Ishikawa (cell line): ENCODE data around the gene SGCD.

ENCODE experiments used
- EGR1 ChIP-seq: IDR thresholded peaks from 2 replicates; pipeline ENCODE4 v1.6.1; 2012
- EP300 ChIP-seq: IDR thresholded peaks from 2 replicates; pipeline ENCODE4 v1.6.1; 2012; ENCODE audit warnings: borderline replicate concordance
- NFIC ChIP-seq: IDR thresholded peaks from 2 replicates; pipeline ENCODE4 v1.6.1; 2012
- RAD21 ChIP-seq: IDR thresholded peaks from 2 replicates; pipeline ENCODE4 v1.6.1; 2012; ENCODE audit warnings: low read depth
- TAF1 ChIP-seq: IDR thresholded peaks from 2 replicates; pipeline ENCODE4 v1.6.1; 2012; ENCODE audit warnings: low read depth, mild to moderate bottlenecking
- YY1 ChIP-seq: IDR thresholded peaks from 2 replicates; pipeline ENCODE4 v1.6.1; 2012; ENCODE audit warnings: low read depth
- TF ChIP-seq, protein P1 (sequence below): IDR thresholded peaks from 2 replicates; pipeline ENCODE4 v1.6.1; 2012; ENCODE audit warnings: low read depth, mild to moderate bottlenecking
- TF ChIP-seq, protein P2 (sequence below): IDR thresholded peaks from 2 replicates; pipeline ENCODE4 v1.6.1; 2012
- TF ChIP-seq, protein P3 (sequence below): IDR thresholded peaks from 2 replicates; pipeline ENCODE4 v1.6.1; 2012

DNA sequence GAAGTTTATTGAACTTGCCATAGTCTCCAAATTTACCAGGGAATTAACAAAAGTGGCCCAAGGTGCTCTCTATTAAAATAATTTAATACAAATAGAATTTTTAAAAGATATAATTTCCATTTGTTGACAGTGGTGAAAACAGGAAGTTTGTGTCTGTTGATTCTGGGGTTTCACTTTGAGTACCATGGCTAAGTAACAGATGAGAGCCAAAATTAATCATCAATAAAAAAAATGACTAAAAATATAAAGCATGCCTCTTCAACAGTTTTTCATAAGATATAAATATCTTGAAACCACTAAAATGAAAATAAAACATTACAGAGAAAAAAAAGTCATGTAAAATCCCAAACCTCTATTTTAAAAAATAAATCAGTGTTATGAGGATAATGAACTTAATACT lies 49.8 kb downstream of the SGCD start:
- TF ChIP-seq RAD21 (no peak), NFIC (no peak), EP300 (no peak), TAF1 (no peak), EGR1 (no peak), YY1 (no peak)
- TF ChIP-seq, protein P1, sequence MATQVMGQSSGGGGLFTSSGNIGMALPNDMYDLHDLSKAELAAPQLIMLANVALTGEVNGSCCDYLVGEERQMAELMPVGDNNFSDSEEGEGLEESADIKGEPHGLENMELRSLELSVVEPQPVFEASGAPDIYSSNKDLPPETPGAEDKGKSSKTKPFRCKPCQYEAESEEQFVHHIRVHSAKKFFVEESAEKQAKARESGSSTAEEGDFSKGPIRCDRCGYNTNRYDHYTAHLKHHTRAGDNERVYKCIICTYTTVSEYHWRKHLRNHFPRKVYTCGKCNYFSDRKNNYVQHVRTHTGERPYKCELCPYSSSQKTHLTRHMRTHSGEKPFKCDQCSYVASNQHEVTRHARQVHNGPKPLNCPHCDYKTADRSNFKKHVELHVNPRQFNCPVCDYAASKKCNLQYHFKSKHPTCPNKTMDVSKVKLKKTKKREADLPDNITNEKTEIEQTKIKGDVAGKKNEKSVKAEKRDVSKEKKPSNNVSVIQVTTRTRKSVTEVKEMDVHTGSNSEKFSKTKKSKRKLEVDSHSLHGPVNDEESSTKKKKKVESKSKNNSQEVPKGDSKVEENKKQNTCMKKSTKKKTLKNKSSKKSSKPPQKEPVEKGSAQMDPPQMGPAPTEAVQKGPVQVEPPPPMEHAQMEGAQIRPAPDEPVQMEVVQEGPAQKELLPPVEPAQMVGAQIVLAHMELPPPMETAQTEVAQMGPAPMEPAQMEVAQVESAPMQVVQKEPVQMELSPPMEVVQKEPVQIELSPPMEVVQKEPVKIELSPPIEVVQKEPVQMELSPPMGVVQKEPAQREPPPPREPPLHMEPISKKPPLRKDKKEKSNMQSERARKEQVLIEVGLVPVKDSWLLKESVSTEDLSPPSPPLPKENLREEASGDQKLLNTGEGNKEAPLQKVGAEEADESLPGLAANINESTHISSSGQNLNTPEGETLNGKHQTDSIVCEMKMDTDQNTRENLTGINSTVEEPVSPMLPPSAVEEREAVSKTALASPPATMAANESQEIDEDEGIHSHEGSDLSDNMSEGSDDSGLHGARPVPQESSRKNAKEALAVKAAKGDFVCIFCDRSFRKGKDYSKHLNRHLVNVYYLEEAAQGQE: no peak
- TF ChIP-seq, protein P2, sequence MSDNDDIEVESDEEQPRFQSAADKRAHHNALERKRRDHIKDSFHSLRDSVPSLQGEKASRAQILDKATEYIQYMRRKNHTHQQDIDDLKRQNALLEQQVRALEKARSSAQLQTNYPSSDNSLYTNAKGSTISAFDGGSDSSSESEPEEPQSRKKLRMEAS: no peak
- TF ChIP-seq, protein P3, sequence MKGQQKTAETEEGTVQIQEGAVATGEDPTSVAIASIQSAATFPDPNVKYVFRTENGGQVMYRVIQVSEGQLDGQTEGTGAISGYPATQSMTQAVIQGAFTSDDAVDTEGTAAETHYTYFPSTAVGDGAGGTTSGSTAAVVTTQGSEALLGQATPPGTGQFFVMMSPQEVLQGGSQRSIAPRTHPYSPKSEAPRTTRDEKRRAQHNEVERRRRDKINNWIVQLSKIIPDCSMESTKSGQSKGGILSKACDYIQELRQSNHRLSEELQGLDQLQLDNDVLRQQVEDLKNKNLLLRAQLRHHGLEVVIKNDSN: no peak
